Left renal cortex interstitium (tissue), 4 donors: Measurements from ENCODE around the gene UNC93A. TPM values are rescaled to one million over a fixed set of nuclear protein-coding genes. Genes with fewer than 3 reads are reported as not detected.
"Not testable (repeated sequence)": the region's sequence is repeated elsewhere in the genome, so short reads cannot be mapped to it uniquely, and the experiment has no call there.

Experiments used
- DNase-seq, 4 donors: peaks; one replicate each; pipeline ENCODE4 v3.0.0-alpha.2; 2013; ENCODE audit warnings: low read depth in 4 of 4, low spot score in 2 of 4, missing footprints in 1 of 4
- polyA plus RNA-seq, 4 donors: library from polyadenylated mRNA; unstranded; fragments of 120-200 nt; gene quantifications; one replicate each; pipeline ENCODE4 v1.2.1, GENCODE V29; 2013; ENCODE audit not compliant: insufficient read length in 4 of 4

Gene UNC93A
- polyA plus RNA-seq, 4 donors: 3.7 to 9.3 (median 6.2) TPM

GRCh38 chr6:167307342-167307955, 16.3 kb downstream of the UNC93A start:
- DNase-seq: no peak

GRCh38 chr6:167308207-167308606, 17.1 kb downstream of the UNC93A start:
- DNase-seq: no peak

- not testable (repeated sequence) for DNase-seq
Observed at GRCh38 chr6:167309355-167310192, 18.5 kb downstream of the UNC93A start.

DNA sequence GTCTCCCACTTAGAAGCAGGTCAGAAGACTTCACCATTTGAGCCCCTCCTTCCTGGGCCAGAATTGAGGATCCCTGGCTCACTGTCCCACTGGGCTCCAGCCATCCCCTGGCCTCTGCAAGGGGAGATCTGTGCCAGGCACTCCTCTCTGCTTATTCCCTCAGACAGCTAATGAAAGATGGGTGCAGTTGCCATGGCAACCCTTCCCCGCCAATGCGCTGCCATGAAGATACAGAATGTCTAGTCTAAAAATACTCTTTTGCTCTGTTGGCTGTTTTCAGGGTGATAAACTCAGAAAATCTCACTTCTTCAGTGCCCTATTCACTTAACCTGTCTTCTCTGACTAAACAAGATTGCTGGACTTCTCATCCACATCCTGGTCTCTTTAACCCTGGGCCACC, 20.2 kb downstream of the UNC93A start:
- DNase-seq: no peak

DNA sequence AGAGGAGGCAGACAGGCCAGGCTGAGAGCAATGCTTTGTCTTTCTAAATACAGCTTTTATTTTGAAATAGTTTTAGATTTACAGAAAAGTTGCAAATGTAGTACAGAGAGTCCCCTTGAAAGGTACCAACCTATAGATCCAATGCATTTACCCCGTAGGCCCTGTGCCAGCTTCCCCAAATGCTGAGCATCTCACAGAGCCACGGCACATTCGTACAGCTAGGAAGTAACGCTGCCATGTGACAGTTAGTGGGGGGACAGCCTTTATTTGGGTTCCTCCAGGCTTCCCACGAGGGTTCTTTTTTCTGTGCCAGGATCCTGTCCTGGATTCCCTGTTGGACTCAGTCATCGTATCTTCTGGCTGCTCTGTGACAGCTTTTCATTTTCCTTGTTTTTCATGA, 20.6 kb downstream of the UNC93A start:
- not testable (repeated sequence) for DNase-seq

GRCh38 chr6:167314180-167314821, 23.2 kb downstream of the UNC93A start:
- no peak for DNase-seq

DNA sequence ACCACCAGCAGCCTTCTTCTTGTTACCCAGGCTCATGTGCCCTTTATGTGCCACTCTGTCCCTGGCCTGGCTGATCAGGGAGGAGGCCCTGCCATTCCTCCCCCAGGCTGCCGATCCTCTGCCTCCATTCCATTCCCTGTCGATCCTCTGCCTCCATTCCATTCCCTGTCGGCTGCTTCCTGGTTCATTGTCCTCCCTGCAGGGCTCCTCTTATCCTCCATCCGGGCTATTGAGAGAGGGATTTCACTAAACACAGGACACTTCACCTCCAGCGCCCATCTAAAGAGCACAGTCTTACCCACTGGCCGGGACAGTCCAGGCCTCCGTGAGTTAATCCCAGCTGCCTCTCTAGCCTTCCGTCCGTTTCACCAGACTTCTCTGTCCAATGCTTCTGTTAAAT, 26.1 kb downstream of the UNC93A start:
- no peak for DNase-seq

GRCh38 chr6:167318354-167318753, 27.2 kb downstream of the UNC93A start:
- DNase-seq: not testable (repeated sequence)

DNA sequence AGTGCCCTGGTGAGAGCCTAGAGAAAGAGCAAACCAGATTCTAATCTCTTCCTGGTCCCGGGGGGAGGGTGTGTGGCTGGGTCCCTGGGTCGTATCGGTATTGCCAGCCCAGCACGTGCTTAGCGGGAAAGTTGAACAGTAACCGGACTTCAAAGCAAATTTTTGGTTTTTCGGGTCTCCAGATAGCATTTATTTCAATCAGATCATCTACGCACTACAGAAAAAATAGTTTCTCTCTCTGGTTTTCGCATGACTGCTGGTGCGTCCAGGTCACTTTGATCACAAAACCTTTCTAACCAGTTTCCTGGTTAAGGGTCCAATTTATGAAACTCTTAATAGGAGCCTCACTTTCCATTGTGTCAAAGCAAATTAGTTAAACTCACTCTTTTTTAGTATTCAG, 27.7 kb downstream of the UNC93A start:
- DNase-seq: not testable (repeated sequence)

DNA sequence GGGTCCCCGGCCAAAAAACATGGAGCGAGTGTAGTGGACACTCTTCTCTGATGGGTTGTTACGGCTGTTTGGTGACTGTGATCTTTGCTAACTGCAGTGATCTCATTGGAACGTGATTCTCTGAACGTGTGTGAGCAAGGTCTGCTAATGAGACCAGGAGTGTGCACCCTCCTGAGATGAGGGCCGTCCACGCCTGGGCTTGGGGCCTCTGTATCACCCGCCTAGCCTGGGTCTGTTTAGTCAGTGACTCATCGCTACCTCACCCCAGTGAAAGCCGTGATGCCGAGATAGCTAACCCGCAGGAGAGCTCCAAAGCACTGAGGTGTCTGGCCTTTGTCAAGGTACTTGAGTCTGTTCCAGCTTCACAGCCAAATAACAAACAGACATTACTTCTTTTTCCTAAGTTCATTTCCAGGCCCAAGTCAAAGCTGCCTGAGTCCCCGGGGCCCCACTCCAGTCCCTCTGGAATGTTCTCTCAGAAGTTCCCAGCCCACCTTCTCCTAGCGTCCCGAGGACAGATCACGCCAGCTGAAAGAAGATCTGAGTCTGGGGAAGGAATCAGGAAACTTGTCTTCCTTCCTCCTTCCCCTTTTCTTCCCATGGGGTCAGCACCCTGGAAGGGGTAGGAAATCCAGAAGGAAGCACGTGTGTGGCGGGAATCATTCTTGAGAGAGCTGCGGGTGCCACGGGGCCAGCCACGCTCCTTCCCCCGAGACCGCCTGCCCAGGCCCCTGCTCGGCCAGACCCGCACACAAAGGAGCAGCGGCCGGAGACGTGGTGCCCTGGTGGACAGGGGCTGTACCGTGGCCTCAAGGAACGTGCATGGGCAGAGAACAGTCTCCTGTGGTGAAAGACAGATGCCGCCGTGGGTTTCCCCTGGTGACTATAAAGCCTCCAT, 29.0 kb downstream of the UNC93A start:
- DNase-seq: not testable (repeated sequence)

DNA sequence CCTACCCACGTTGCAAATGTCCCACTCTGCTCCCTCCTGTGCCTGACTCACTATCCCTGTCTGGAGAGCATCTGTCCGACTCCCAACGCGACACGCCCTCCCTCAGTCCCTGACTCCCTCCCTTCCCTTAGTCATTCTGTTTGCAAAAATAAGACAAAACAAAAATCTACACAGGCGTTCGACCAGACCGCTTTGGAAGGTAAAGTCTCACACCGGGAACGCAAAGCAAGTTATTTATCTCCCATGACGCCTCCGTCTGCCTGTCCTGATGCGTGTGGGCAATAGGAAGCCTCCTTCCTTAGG, 29.6 kb downstream of the UNC93A start:
- not testable (repeated sequence) for DNase-seq

GRCh38 chr6:167321185-167321584, 30.1 kb downstream of the UNC93A start:
- DNase-seq: not testable (repeated sequence)

GRCh38 chr6:167323111-167323510, 32.0 kb downstream of the UNC93A start:
- no peak for DNase-seq

GRCh38 chr6:167324111-167324510, 33.0 kb downstream of the UNC93A start:
- DNase-seq: no peak

DNA sequence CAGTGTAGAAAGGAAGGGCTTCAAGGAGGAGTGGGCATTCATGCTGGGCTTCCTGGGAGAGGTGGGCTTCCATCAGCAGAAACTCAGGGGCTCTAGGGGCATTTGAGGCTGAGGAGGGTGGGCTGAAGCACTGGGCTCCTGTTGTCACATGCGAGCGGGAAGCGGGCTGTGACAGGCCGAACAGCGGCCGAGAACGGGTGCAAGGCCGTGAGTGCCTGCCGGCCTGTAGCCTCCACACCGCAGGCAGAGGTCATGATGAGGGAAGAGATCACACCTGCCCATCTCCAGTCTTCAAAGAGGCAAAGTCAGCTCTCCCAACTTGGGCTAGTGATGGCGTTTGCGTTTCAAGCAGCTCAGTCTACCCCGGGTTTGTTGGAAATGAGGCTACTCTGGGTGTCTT, 34.7 kb downstream of the UNC93A start:
- no peak for DNase-seq

GRCh38 chr6:167327391-167327790, 36.3 kb downstream of the UNC93A start:
- DNase-seq: no peak

DNA sequence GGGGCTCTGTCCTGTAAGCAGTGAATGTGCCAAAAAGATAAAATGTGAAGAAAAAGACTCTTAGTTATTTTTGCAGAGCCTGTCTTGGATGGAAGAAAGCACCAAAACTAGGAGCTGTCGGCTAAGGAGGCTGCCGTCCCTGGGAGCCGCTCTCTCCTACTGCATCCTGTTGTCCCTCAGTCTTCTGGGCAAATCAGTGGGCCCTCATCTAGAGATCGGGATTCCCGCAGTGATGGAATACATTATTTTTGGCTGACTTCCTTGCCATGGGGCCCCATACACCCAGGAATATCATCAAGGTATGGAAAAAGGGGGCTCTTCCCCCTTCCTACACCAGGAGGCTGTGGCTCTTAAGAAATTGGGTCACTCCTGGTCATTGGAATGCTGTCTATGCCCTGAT, 37.0 kb downstream of the UNC93A start:
- DNase-seq: no peak

- DNase-seq: no peak
Observed at GRCh38 chr6:167329014-167329413, 37.9 kb downstream of the UNC93A start.

DNA sequence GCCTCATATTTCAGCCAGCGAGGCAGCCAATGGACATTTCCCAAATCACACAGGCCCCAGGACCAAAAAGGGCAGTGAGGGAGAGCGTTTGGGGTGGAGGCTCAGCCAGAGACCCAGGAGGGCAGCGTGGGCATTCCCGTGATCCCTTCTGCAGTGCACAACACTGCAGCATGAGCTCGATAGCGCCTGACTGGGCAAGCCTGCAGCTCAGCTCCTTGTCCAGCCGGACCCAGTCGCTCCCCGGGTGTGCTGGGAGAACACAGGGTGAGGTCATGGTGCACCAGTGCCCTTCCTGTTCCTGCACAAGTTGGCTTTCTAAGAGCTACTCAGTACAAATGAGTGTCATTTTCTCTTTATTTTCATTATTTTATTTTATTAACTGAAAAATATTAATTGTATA, 39.6 kb downstream of the UNC93A start:
- DNase-seq: no peak

GRCh38 chr6:167331565-167331964, 40.5 kb downstream of the UNC93A start:
- DNase-seq: no peak
